GM12873 (cell line): ENCODE measurements around the gene MGAT4A.

Source experiments
- CTCF ChIP-seq: IDR thresholded peaks from 2 replicates; pipeline ENCODE4 v1.5.1; 2012; ENCODE audit warnings: low read depth, mild to moderate bottlenecking, moderate library complexity, low read length, control low read depth; ENCODE audit not compliant: insufficient read depth; ENCODE audit errors: missing control alignments

The MGAT4A gene

GRCh38 chr2:98769114-98769476 lies 38.2 kb upstream of the MGAT4A start:
- TF ChIP-seq CTCF, result no peak

GRCh38 chr2:98768384-98769113 lies 37.6 kb upstream of the MGAT4A start:
- no peak for TF ChIP-seq CTCF

- no peak for TF ChIP-seq CTCF
Observed at GRCh38 chr2:98764499-98764898, 33.6 kb upstream of the MGAT4A start.

- TF ChIP-seq CTCF, result no peak
Observed at GRCh38 chr2:98763209-98763951, 32.4 kb upstream of the MGAT4A start.

- TF ChIP-seq CTCF, result no peak
Observed at GRCh38 chr2:98761909-98762308, 31.0 kb upstream of the MGAT4A start.

GRCh38 chr2:98761267-98761781 lies 30.4 kb upstream of the MGAT4A start:
- no peak for TF ChIP-seq CTCF

- no peak for TF ChIP-seq CTCF
Observed at GRCh38 chr2:98759827-98760625, 29.1 kb upstream of the MGAT4A start.
